Amniotic stem cell (primary cell): ENCODE measurements around the gene VTN.

ENCODE experiments used
- DNase-seq: peaks from one replicate; lab custom pipeline; 2025; lab: John Stamatoyannopoulos, UW

VTN gene

DNA sequence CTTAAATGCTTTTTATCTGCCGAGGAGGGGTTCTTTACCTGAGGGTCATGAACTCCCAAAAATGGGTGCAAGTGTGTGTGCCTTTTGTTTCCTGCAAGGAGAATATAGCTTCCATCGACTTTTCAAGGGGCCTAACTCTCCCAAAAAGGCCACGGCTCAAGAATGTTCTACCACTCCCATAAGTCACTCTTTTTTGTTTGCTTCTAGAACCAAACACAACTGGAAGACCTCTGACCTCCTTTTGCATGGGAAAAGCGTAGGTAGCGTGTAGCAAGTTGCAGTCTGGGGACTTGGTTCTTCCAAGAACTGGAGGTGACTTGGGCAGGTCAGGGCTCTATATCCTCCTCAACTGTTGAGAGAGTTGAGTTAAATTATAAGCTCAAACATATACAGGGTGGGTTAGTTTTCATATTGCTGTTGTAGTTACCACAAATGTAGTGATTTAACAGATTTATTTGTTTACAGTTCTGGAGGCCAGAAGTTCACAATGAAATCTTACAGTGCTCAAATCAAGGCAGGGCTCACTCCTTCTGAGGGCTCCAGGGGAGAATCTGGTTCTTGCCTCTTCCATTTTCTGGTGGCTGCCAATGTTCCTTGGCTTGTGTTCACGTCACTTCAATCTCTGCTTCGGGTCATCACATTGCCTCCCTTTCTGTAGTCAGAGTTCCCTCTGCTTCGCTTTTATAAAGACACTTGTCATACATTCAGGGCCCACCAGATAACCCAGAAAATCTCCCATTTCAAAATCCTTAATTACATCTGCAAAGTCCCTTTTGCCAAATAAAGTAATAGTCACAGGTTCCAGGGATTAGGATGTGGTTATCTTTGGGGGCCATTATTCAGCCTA is 49.7 kb downstream of the VTN start:
- no peak for DNase-seq

DNA sequence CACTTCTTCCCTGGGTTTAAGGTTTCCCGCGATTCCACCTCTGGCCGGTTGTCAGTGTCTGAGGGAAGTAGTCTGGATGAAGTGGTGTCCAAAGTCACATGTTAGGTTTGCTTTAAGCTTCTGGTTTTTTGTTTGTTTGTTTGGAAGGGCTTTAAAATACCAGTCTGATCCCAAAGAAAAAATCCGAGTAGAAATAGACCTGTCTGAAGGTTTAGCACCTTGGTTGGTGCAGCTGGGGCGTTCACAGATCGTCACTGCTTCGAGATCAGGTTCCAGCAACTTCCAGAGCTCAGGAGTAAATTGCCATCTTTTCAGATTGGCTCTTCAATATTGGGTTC is 50.5 kb downstream of the VTN start:
- DNase-seq = no peak

DNA sequence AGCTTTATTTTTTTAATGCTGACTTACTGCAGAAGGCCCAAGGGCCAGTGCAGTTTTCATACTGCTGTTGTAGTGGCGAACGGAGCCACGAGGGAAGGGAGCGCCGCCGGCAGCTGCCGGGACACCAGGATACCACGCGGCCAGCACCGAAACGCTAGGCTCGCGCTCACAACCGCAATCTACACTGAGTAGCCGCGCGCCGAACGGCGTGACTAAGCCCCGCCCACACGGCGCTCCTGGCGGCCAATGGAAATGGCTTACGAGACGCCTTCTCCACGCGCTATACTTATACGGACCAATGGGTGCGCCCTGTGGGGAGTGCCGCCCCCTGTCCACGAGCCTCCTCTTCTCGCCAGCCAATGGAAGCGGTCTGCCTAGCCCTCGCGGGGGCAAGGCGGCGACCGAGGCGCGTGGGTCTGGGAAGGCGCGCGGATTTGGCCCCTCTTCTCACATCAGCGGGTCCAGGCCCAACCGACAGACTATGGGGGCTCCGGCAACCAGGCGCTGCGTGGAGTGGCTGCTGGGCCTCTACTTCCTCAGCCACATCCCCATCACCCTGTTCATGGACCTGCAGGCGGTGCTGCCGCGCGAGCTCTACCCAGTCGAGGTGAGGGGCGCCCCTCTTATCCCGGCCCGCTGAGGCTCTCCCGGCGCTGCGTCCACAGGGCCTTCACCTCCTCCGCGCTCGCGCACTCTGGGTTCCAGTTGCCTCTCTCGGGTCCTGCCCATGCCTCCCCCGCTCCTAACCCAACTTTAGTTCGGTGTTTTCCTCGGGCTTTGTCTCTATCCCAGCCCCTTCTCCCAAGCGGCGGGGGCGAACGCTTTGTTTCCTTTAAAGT is 51.1 kb downstream of the VTN start, which contains the start of gene TMEM97:
TSS of gene TMEM97 (plus strand) at position 442 of the 839 bp plus-strand sequence. CDS start at position 482, 40 bp downstream.
- DNase-seq = peak; percentile 95

- no peak for DNase-seq
These were observed 51.9 kb downstream of the VTN start for GRCh38 chr17:28317966-28318758.
